GM23248 (cell line): ENCODE results near the gene TMEM235. TPM values are rescaled to one million over a fixed set of nuclear protein-coding genes. Genes with fewer than 3 reads are reported as not detected.
A peak's percentile ranks its signal among the peaks of the same experiment; 100 is the strongest.

Source experiments
- DNase-seq: peaks from one replicate; pipeline ENCODE4 v3.0.0-alpha.2; 2015
- H2AFZ ChIP-seq: fragments of 200-600 bp; sonication (generic); 2 replicates; pipeline ENCODE4 v1.6.1; 2016; ENCODE audit warnings: antibody characterized with exemption
- H3F3A ChIP-seq: fragments of 200-600 bp; sonication (generic); 2 replicates; pipeline ENCODE4 v1.6.1; 2016; ENCODE audit warnings: mild to moderate bottlenecking, antibody characterized with exemption, mixed run types; ENCODE audit not compliant: insufficient read depth
- H3K27ac ChIP-seq: fragments of 200-600 bp; sonication (generic); 2 replicates; pipeline ENCODE4 v1.5.1; 2016; ENCODE audit warnings: mild to moderate bottlenecking
- H3K27me3 ChIP-seq: fragments of 200-600 bp; sonication (generic); replicated peaks from 2 replicates; pipeline ENCODE4 v1.6.1; 2016; ENCODE audit warnings: mild to moderate bottlenecking; ENCODE audit not compliant: insufficient read depth
- H3K36me3 ChIP-seq: fragments of 200-600 bp; sonication (generic); 2 replicates; pipeline ENCODE4 v1.6.1; 2016; ENCODE audit warnings: low read depth, mild to moderate bottlenecking
- H3K4me1 ChIP-seq: fragments of 200-600 bp; sonication (generic); 2 replicates; pipeline ENCODE4 v1.6.1; 2016; ENCODE audit warnings: mild to moderate bottlenecking; ENCODE audit not compliant: insufficient read depth
- H3K4me2 ChIP-seq: fragments of 200-600 bp; sonication (generic); one replicate; pipeline ENCODE4 v1.6.1; 2016; ENCODE audit warnings: mild to moderate bottlenecking; ENCODE audit not compliant: unreplicated experiment
- H3K4me3 ChIP-seq: fragments of 200-600 bp; sonication (generic); 2 replicates; pipeline ENCODE4 v1.5.1; 2016; ENCODE audit warnings: mild to moderate bottlenecking
- H3K79me2 ChIP-seq: fragments of 200-600 bp; sonication (generic); 2 replicates; pipeline ENCODE4 v1.6.1; 2016; ENCODE audit warnings: mild to moderate bottlenecking; ENCODE audit not compliant: insufficient read depth
- H3K9ac ChIP-seq: fragments of 200-600 bp; sonication (generic); 2 replicates; pipeline ENCODE4 v1.6.1; 2016; ENCODE audit warnings: mild to moderate bottlenecking
- H3K9me2 ChIP-seq: fragments of 200-600 bp; sonication (generic); 2 replicates; pipeline ENCODE4 v1.6.1; 2016; ENCODE audit warnings: mixed run types, mild to moderate bottlenecking, moderate library complexity; ENCODE audit not compliant: insufficient read depth
- H3K9me3 ChIP-seq: fragments of 200-600 bp; sonication (generic); one replicate; pipeline ENCODE4 v1.6.1; 2017; ENCODE audit warnings: low read depth
- H4K20me1 ChIP-seq: fragments of 200-600 bp; sonication (generic); 2 replicates; pipeline ENCODE4 v1.6.0; 2016; ENCODE audit not compliant: insufficient read depth
- EZH2 ChIP-seq: fragments of 200-600 bp; sonication (generic); IDR thresholded peaks from 2 replicates; pipeline ENCODE4 v1.6.1; 2018; ENCODE audit warnings: antibody characterized with exemption, mild to moderate bottlenecking; ENCODE audit not compliant: insufficient read depth, poor library complexity, severe bottlenecking
- EZH2phosphoT487 ChIP-seq: fragments of 200-600 bp; sonication (generic); IDR thresholded peaks from 2 replicates; pipeline ENCODE4 v1.6.1; 2018; ENCODE audit warnings: antibody characterized with exemption, moderate library complexity, mild to moderate bottlenecking, low read depth; ENCODE audit not compliant: insufficient read depth
- WGBS, 2 experiments: methylation state at CpG; one replicate each; pipeline ENCODE4 v1.1.6; 2015 to 2017; ENCODE audit warnings: low lambda C conversion rate in 2 of 2, low coverage in 1 of 2; ENCODE audit errors: missing lambda C conversion rate in 2 of 2; 5-methylcytosine and 5-hydroxymethylcytosine counted together
- in situ Hi-C: fragments of 300-500 bp; cut with MboI; formaldehyde crosslinking; loops from 2 replicates; pipeline ENCODE4 v1.15.0; 2020
- polyA plus RNA-seq: library from polyadenylated mRNA; unstranded; fragments of >200 nt; fragmentation: Nextera tagmentation; extraction: Ambion mirVana; gene quantifications from 2 replicates; pipeline ENCODE4 v1.2.1, GENCODE V29; 2016
- total RNA-seq: library from RNA; depleted of rRNA; stranded (reverse); fragments of >200 nt; shearing (Covaris generic); gene quantifications from 2 replicates; pipeline ENCODE4 v1.2.3, GENCODE V29; 2014; rRNA removed

Gene TMEM235
- total RNA-seq (not detected in 2 replicates), polyA plus RNA-seq (not detected in 2 replicates)

DNA sequence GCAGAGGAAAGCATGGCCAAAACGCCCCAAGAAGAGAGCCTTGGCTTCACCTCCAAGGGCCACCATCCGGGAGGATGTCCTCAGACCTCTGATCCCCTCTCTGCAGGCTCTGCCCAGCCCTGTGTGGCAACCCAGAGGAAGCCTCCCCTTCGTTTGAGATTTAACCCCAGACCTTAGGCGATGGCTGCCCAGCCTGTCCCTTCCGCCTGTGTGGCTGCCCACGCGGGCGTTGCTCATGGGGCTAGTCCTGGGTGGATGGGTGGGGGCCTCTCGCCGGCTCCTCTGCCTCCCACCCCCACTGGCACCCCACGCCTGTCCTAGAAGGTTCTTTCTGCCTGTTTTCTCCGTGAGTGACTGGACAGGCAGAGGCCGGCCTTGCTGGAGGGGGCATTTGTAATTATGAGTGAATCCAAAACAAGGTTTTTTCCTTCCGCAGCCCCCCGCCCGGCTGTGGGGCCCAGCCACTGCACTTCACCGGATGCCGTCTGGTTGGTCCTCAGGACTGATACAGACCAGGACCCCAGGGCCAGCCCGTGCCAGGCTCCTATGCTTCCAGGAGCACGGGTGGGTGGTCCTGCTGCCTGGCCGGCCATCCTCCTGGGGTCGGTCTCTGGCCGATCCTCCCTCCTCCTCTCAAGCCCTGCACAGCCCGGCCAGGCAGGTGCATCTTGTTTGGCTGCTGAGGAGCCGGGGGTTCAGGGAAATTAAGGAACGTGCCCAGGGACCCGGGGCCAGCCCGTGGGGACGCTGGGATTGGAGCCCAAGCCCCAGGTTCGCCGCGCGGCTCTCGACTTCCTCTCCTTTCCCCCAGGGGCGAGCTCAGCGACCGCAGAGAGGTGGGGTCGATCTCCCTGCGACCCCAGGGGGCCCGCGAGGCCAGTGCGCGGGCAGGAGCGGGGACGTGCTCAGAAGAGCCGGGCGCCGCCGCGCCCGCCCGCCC lies at the start of gene TMEM235:
TMEM235 (plus strand) TSS at position 636 of the 940 bp plus-strand sequence. CDS start 393 bp downstream, outside the sequence.
- no peak within 1 kb of the TSS for H2AFZ ChIP-seq
- no peaks in the 10 kb centered on the region for H3K36me3 ChIP-seq
- no peaks in the 10 kb centered on the region for H3K79me2 ChIP-seq
- WGBS, 2 experiments: 22 to 25% methylated on average over 40 to 43 of the region's 52 CpGs
- peaks cover 28% of the 10 kb centered on the region for H3K27me3 ChIP-seq
- H4K20me1 ChIP-seq: no peaks in the 10 kb centered on the region
- DNase-seq: no peak
- no peaks in the 10 kb centered on the region for H3K4me1 ChIP-seq
- no peaks in the 10 kb centered on the region for H3F3A ChIP-seq
- no peak within 1 kb of the TSS for H3K27ac ChIP-seq
- no peak within 1 kb of the TSS for H3K4me3 ChIP-seq
- TF ChIP-seq EZH2 (peak; percentile 57), EZH2phosphoT487 (0 out of 2 replicates have a peak, but pooled peaks have one; percentile 39)
- in situ Hi-C loops: no loop called here
- H3K9me3 ChIP-seq: no peaks in the 10 kb centered on the region
- no peaks in the 10 kb centered on the region for H3K9me2 ChIP-seq
- no peak within 1 kb of the TSS for H3K4me2 ChIP-seq
- H3K9ac ChIP-seq: no peak within 1 kb of the TSS

DNA sequence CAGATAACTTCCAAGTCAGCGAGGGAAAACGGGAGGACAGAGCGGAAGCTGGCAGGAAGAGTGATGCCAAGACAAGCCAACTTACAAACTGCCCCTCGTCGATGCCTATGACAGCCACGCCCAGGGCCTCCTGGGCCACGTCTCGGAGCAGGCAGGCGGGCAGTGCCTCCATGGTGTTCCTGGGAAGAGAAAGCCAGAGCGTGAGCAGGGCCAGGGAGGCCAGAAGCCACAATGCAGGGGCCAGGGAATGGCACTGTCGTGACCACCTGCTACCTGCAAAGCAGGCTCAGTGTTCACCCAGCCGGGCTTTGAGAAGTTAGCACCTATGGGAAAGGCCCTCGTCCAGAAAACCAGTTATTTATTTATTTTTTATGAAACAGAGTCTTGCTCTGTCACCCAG lies 48.9 kb upstream of the TMEM235 start:
- no peaks in the 10 kb centered on the region for H3K9me3 ChIP-seq
- H3K79me2 ChIP-seq: no peaks in the 10 kb centered on the region
- no peaks in the 10 kb centered on the region for H3K9me2 ChIP-seq
- 94 to 96% methylated on average over 13 of the region's 13 CpGs for WGBS, 2 experiments
- in situ Hi-C loops: no loop called here
- no peak overlapping the region for H3K4me2 ChIP-seq
- no peak overlapping the region for H2AFZ ChIP-seq
- no peaks in the 10 kb centered on the region for H3K27me3 ChIP-seq
- no peak for DNase-seq
- no peak overlapping the region for H3K4me3 ChIP-seq
- TF ChIP-seq EZH2 (no peak), EZH2phosphoT487 (no peak)
- H3F3A ChIP-seq: no peaks in the 10 kb centered on the region
- H3K36me3 ChIP-seq: no peaks in the 10 kb centered on the region
- no peaks in the 10 kb centered on the region for H3K4me1 ChIP-seq
- H3K27ac ChIP-seq: no peak overlapping the region
- H3K9ac ChIP-seq: no peak overlapping the region
- H4K20me1 ChIP-seq: no peaks in the 10 kb centered on the region

DNA sequence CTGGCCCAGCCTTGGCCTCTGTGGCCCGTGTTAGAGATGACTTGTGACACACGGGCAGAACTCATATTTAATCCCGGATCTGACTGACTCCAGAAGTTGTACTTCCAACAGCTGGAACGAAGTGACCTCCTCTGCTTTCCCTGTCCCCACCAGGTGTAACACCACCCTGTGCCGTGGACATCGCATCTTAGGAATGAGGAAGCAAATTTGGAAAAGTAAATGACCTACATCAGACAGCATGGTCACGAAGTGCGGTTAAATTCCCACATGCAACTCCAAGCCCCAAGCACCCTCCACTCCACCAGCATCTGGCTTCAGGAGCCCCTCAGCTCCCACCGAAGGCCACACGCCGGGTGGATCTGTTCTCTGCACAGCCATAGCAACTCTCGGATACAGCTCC lies 47.5 kb upstream of the TMEM235 start:
- 95 to 97% methylated on average over 12 of the region's 12 CpGs for WGBS, 2 experiments
- Histone ChIP-seq H3K36me3 (no peaks in the 10 kb centered on the region), H4K20me1 (no peaks in the 10 kb centered on the region), H3K9ac (no peak overlapping the region), H3K9me2 (no peaks in the 10 kb centered on the region), H3K79me2 (peaks cover 5% of the 10 kb centered on the region), H3F3A (no peaks in the 10 kb centered on the region), H3K27ac (no peak overlapping the region), H3K4me2 (no peak overlapping the region), H2AFZ (no peak overlapping the region), H3K27me3 (no peaks in the 10 kb centered on the region), H3K4me3 (no peak overlapping the region), H3K4me1 (no peaks in the 10 kb centered on the region), H3K9me3 (no peaks in the 10 kb centered on the region)
- in situ Hi-C loops: no loop called here
- TF ChIP-seq EZH2 (no peak), EZH2phosphoT487 (no peak)
- no peak for DNase-seq

DNA sequence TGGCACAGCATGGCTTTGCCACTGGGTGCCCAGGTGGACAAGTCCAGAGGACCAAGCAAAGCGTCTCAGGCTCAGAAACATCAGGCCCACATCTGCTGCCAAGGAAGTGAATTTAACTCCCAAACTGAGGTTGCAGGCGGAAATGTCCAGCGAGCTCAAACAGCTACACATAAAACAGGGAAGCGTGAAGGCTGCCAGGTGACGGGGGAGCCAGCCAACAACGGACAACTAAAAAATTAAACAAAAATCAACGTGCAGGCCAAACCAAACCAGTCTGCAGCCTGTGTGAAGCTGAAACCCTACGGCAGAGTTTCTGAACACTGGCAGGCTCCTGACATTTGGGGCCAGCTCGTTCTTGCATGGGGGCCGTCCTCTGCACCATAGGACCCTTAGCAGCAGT lies 47.1 kb upstream of the TMEM235 start:
- no peak for DNase-seq
- Histone ChIP-seq H3F3A (no peaks in the 10 kb centered on the region), H3K9me2 (no peaks in the 10 kb centered on the region), H3K9me3 (no peaks in the 10 kb centered on the region), H3K36me3 (no peaks in the 10 kb centered on the region), H2AFZ (no peak overlapping the region), H3K27ac (no peak overlapping the region), H3K79me2 (peaks cover 5% of the 10 kb centered on the region), H3K27me3 (no peaks in the 10 kb centered on the region), H3K4me3 (no peak overlapping the region), H3K4me1 (no peaks in the 10 kb centered on the region), H3K9ac (no peak overlapping the region), H4K20me1 (no peaks in the 10 kb centered on the region), H3K4me2 (no peak overlapping the region)
- in situ Hi-C loops: no loop called here
- 81 to 85% methylated on average over 10 of the region's 10 CpGs for WGBS, 2 experiments
- TF ChIP-seq EZH2phosphoT487 (no peak), EZH2 (no peak)
